H1 (cell line): ENCODE results near the gene MEIOSIN. TPM values are rescaled to one million over a fixed set of nuclear protein-coding genes. Genes with fewer than 3 reads are reported as not detected.

Experiments
- CTCF ChIA-PET: fragments of 300-600 bp; sonication (Branson Sonifier 250); formaldehyde crosslinking; loops from one replicate; lab custom pipeline; 2021; ENCODE audit not compliant: partially characterized antibody; lab: Charles Lee
- POLR2A ChIA-PET: fragments of 300-600 bp; sonication (Branson Sonifier 250); formaldehyde crosslinking; loops from one replicate; lab custom pipeline; 2021; ENCODE audit warnings: inconsistent platforms; ENCODE audit not compliant: partially characterized antibody; lab: Charles Lee
- DNase-seq, 2 experiments: peaks; one replicate each; pipeline versions ENCODE4 v3.0.0 to v3.0.0-alpha.2; 2010 to 2022; ENCODE audit warnings: low spot score in 2 of 2, low read depth in 1 of 2, mixed read lengths in 1 of 2
- FAIRE-seq: peaks from 2 replicates; lab custom pipeline; 2011; peaks lifted over from hg19 to GRCh38; lab: Jason Lieb, UNC
- H2AFZ ChIP-seq: 2 replicates; pipeline ENCODE4 v1.8.1; 2012; ENCODE audit warnings: low read length, inconsistent platforms
- H2AK5ac ChIP-seq: 2 replicates; pipeline ENCODE4 v1.6.1; 2013; ENCODE audit warnings: low read depth, low read length
- H2BK120ac ChIP-seq: replicated peaks from 2 replicates; pipeline ENCODE3; 2013; ENCODE audit warnings: low read depth, low read length, inconsistent platforms
- H2BK12ac ChIP-seq: 2 replicates; pipeline ENCODE4 v1.6.1; 2013; ENCODE audit warnings: low read depth, low read length
- H2BK15ac ChIP-seq: 2 replicates; pipeline ENCODE4 v1.6.1; 2013; ENCODE audit warnings: low read length
- H2BK20ac ChIP-seq: 2 replicates; pipeline ENCODE4 v1.6.1; 2013; ENCODE audit warnings: low read length
- H2BK5ac ChIP-seq: 2 replicates; pipeline ENCODE4 v1.6.1; 2013; ENCODE audit warnings: low read depth, low read length
- H3K14ac ChIP-seq: 2 replicates; pipeline ENCODE4 v1.6.1; 2013; ENCODE audit warnings: inconsistent platforms; ENCODE audit not compliant: insufficient read length
- H3K18ac ChIP-seq: 2 replicates; pipeline ENCODE4 v1.6.1; 2013; ENCODE audit warnings: low read length; ENCODE audit errors: extremely low read depth
- H3K23ac ChIP-seq: 2 replicates; pipeline ENCODE4 v1.6.1; 2013; ENCODE audit warnings: inconsistent platforms; ENCODE audit not compliant: insufficient read length
- H3K23me2 ChIP-seq: 2 replicates; pipeline ENCODE4 v1.6.1; 2013; ENCODE audit warnings: low read depth, low read length
- H3K27ac ChIP-seq: 2 replicates; pipeline ENCODE4 v1.6.1; 2011; ENCODE audit warnings: low read depth, low read length, inconsistent platforms
- H3K27me3 ChIP-seq, 4 experiments: replicated peaks in 1 of 4; 1 replicate in 1 of 4; 2 replicates in 3 of 4; pipeline versions ENCODE4 v1.6.1 to v1.8.1; 2011 to 2013; ENCODE audit warnings: low read length in 3 of 4, mild to moderate bottlenecking in 3 of 4, inconsistent platforms in 2 of 4, mixed read lengths in 2 of 4, moderate library complexity in 1 of 4; ENCODE audit not compliant: control insufficient read depth in 3 of 4, insufficient read depth in 3 of 4; ENCODE audit errors: extremely low read depth in 1 of 4
- H3K36me3 ChIP-seq, 4 experiments: 2 replicates each; pipeline versions ENCODE4 v1.6.1 to v1.8.1; 2011 to 2013; ENCODE audit warnings: mild to moderate bottlenecking in 4 of 4, low read length in 3 of 4, moderate library complexity in 2 of 4, control low read depth in 1 of 4, inconsistent platforms in 1 of 4; ENCODE audit not compliant: insufficient read depth in 4 of 4, control insufficient read depth in 2 of 4
- H3K4ac ChIP-seq: replicated peaks from 2 replicates; pipeline ENCODE3; 2013; ENCODE audit warnings: low read length, low read depth, mixed read lengths, inconsistent platforms; ENCODE audit not compliant: insufficient read length
- H3K4me1 ChIP-seq, 4 experiments: replicated peaks in 1 of 4; 1 replicate in 1 of 4; 2 replicates in 3 of 4; pipeline versions ENCODE4 v1.6.1 to v1.8.1; 2011 to 2013; ENCODE audit warnings: low read length in 3 of 4, inconsistent platforms in 2 of 4, mixed read lengths in 1 of 4; ENCODE audit not compliant: insufficient read depth in 4 of 4, control insufficient read depth in 3 of 4
- H3K4me2 ChIP-seq, 2 experiments: 2 replicates each; pipeline versions ENCODE4 v1.6.1 to v1.8.1; 2011 to 2013; ENCODE audit warnings: low read depth in 2 of 2, low read length in 2 of 2, control low read depth in 1 of 2, inconsistent platforms in 1 of 2, mild to moderate bottlenecking in 1 of 2; ENCODE audit not compliant: insufficient read depth in 1 of 2
- H3K4me3 ChIP-seq, 4 experiments: fragments of 200-600, 300-600 bp in 1 of 4; sonication (generic), shearing (Covaris generic), sonication (Bioruptor Twin) in 1 of 4; 2 replicates each; pipeline versions ENCODE4 v1.5.1 to v1.8.1; 2011 to 2016; ENCODE audit warnings: low read length in 4 of 4, low read depth in 3 of 4, control low read depth in 2 of 4, inconsistent platforms in 2 of 4, mild to moderate bottlenecking in 2 of 4, mixed read lengths in 1 of 4, moderate library complexity in 1 of 4; ENCODE audit not compliant: insufficient read depth in 2 of 4; ENCODE audit errors: extremely low read depth in 1 of 4
- H3K56ac ChIP-seq: replicated peaks from 2 replicates; pipeline ENCODE3; 2013; ENCODE audit warnings: low read depth, mild to moderate bottlenecking, mixed read lengths, low read length, inconsistent platforms; ENCODE audit not compliant: insufficient read length
- H3K79me1 ChIP-seq: 2 replicates; pipeline ENCODE4 v1.6.1; 2013; ENCODE audit warnings: low read depth, low read length, control low read depth
- H3K79me2 ChIP-seq, 2 experiments: 2 replicates each; pipeline versions ENCODE4 v1.6.1 to v1.8.1; 2012 to 2013; ENCODE audit warnings: low read length in 2 of 2, mild to moderate bottlenecking in 2 of 2, inconsistent platforms in 1 of 2; ENCODE audit not compliant: insufficient read depth in 2 of 2, control insufficient read depth in 1 of 2
- H3K9ac ChIP-seq, 4 experiments: replicated peaks in 1 of 4; 1 replicate in 1 of 4; 2 replicates in 3 of 4; pipeline versions ENCODE4 v1.6.1 to v1.8.1; 2011 to 2013; ENCODE audit warnings: low read depth in 3 of 4, low read length in 3 of 4, control low read depth in 2 of 4, mild to moderate bottlenecking in 2 of 4, moderate library complexity in 2 of 4, inconsistent platforms in 1 of 4; ENCODE audit errors: extremely low read depth in 1 of 4
- H3K9me3 ChIP-seq, 2 experiments: 2 replicates each; pipeline versions ENCODE4 v1.6.1 to v1.8.1; 2012 to 2013; ENCODE audit warnings: mild to moderate bottlenecking in 2 of 2, moderate library complexity in 2 of 2, control low read depth in 1 of 2, inconsistent platforms in 1 of 2, low read depth in 1 of 2, low read length in 1 of 2, mixed read lengths in 1 of 2; ENCODE audit not compliant: insufficient read depth in 2 of 2
- H4K20me1 ChIP-seq, 2 experiments: replicated peaks in 1 of 2; 2 replicates each; pipeline versions ENCODE3 to v1.8.1; 2011 to 2013; ENCODE audit warnings: inconsistent platforms in 2 of 2, low read length in 2 of 2, mild to moderate bottlenecking in 1 of 2; ENCODE audit not compliant: insufficient read depth in 2 of 2, control insufficient read depth in 1 of 2
- H4K5ac ChIP-seq: 2 replicates; pipeline ENCODE4 v1.6.1; 2013; ENCODE audit warnings: low read length, low read depth, mixed read lengths, inconsistent platforms; ENCODE audit not compliant: insufficient read length
- H4K8ac ChIP-seq: 2 replicates; pipeline ENCODE4 v1.8.0; 2013; ENCODE audit warnings: mild to moderate bottlenecking, moderate library complexity, low read length, inconsistent platforms; ENCODE audit not compliant: insufficient read depth; ENCODE audit errors: extremely low read depth
- H4K91ac ChIP-seq: replicated peaks from 2 replicates; pipeline ENCODE3; 2013; ENCODE audit warnings: low read length, mixed read lengths, inconsistent platforms; ENCODE audit not compliant: insufficient read length
- BCL11A ChIP-seq, 2 experiments: IDR thresholded peaks; one replicate each; pipeline ENCODE4 v1.6.1; 2011; ENCODE audit warnings: low read depth in 2 of 2, low read length in 2 of 2, mild to moderate bottlenecking in 2 of 2
- CBX5 ChIP-seq: fragments of 300-800, 300-1000 bp; sonication (generic); IDR thresholded peaks from 2 replicates; pipeline ENCODE4 v1.7.1; 2016; ENCODE audit warnings: antibody characterized with exemption, low read length, low read depth
- CEBPB ChIP-seq: IDR thresholded peaks from 2 replicates; pipeline ENCODE4 v1.6.1; 2012; ENCODE audit warnings: low read depth, low read length
- CHD1 ChIP-seq: IDR thresholded peaks from 2 replicates; pipeline ENCODE4 v1.6.1; 2012; ENCODE audit warnings: low read depth, low read length, improper control_type of control experiment
- CREB1 ChIP-seq: IDR thresholded peaks from 2 replicates; pipeline ENCODE4 v1.6.1; 2012; ENCODE audit warnings: inconsistent platforms
- EZH2 ChIP-seq: fragments of 200-600 bp; sonication (generic); IDR thresholded peaks from 2 replicates; pipeline ENCODE4 v1.7.1; 2012; ENCODE audit warnings: low read depth, mild to moderate bottlenecking, moderate library complexity, low read length, inconsistent platforms; ENCODE audit not compliant: severe bottlenecking
- KDM5A ChIP-seq: fragments of 200-600 bp; IDR thresholded peaks from 2 replicates; pipeline ENCODE4 v1.7.1; 2012; ENCODE audit warnings: mild to moderate bottlenecking, low read length, inconsistent platforms, mixed read lengths
- MAFK ChIP-seq: IDR thresholded peaks from 2 replicates; pipeline ENCODE4 v1.6.1; 2012; ENCODE audit warnings: low read depth, mild to moderate bottlenecking, improper control_type of control experiment, low read length
- NRF1 ChIP-seq: IDR thresholded peaks from 2 replicates; pipeline ENCODE4 v1.6.1; 2011; ENCODE audit warnings: mild to moderate bottlenecking, low read depth, low read length, improper control_type of control experiment
- PHF8 ChIP-seq: fragments of 200-600 bp; sonication (generic); conservative IDR thresholded peaks from 2 replicates; pipeline ENCODE4 v1.7.1; 2012; ENCODE audit warnings: low read depth, mild to moderate bottlenecking, inconsistent platforms, low read length, moderate library complexity
- SIRT6 ChIP-seq: IDR thresholded peaks from one replicate; pipeline ENCODE4 v1.7.1; 2012; ENCODE audit warnings: low read length, inconsistent platforms
- SP2 ChIP-seq: IDR thresholded peaks from 2 replicates; pipeline ENCODE4 v1.6.1; 2012; ENCODE audit warnings: mild to moderate bottlenecking, low read length, inconsistent platforms
- SUZ12 ChIP-seq: fragments of 200-600 bp; sonication (generic); IDR thresholded peaks from 2 replicates; pipeline ENCODE4 v1.6.1; 2012; ENCODE audit warnings: mild to moderate bottlenecking, inconsistent platforms, low read length, moderate library complexity, mixed read lengths
- YY1 ChIP-seq: IDR thresholded peaks from 2 replicates; pipeline ENCODE4 v1.6.1; 2011; ENCODE audit warnings: low read depth, mild to moderate bottlenecking, low read length
- WGBS, 2 experiments: shearing (Covaris generic) in 1 of 2; methylation state at CpG; one replicate each; pipeline versions ENCODE4 v1.1.6 to v1.1.7; 2013 to 2015; ENCODE audit warnings: low lambda C conversion rate in 2 of 2, mixed read lengths in 2 of 2, inconsistent platforms in 1 of 2, low coverage in 1 of 2, missing lambda C conversion rate in 1 of 2; ENCODE audit not compliant: insufficient replicate concordance in 2 of 2, insufficient coverage in 1 of 2, insufficient read length in 1 of 2; ENCODE audit errors: extremely low coverage in 1 of 2, missing lambda C conversion rate in 1 of 2; 5-methylcytosine and 5-hydroxymethylcytosine counted together
- polyA plus RNA-seq, 7 experiments: library from polyadenylated mRNA; depleted of rRNA in 3 of 7; stranded (reverse) in 5 of 7; unstranded in 2 of 7; fragments of >200 nt in 5 of 7; fragments of 200-250 nt in 2 of 7; gene quantifications; 1 replicate in 5 of 7; 2 replicates in 1 of 7; 4 replicates in 1 of 7; pipeline versions ENCODE4 v1.2.1 to v1.2.3, GENCODE V29; 2011 to 2013; ENCODE audit warnings: missing spikeins in 2 of 7, mixed read lengths in 2 of 7
- total RNA-seq: library from RNA; stranded (reverse); fragmentation: NEBNext Ultra II Directional; extraction: Animal tissue kit (Norgen Biotek cat#: 25700); gene quantifications from 2 replicates; pipeline ENCODE4 v1.2.1, GENCODE V29; 2021

The MEIOSIN gene
- total and polyA plus RNA-seq, 2 of the 8 experiments (the other 6 are each of a cell fraction or from before 2014, with no cell fraction given) = 0.11 TPM; not detected in 1

DNA sequence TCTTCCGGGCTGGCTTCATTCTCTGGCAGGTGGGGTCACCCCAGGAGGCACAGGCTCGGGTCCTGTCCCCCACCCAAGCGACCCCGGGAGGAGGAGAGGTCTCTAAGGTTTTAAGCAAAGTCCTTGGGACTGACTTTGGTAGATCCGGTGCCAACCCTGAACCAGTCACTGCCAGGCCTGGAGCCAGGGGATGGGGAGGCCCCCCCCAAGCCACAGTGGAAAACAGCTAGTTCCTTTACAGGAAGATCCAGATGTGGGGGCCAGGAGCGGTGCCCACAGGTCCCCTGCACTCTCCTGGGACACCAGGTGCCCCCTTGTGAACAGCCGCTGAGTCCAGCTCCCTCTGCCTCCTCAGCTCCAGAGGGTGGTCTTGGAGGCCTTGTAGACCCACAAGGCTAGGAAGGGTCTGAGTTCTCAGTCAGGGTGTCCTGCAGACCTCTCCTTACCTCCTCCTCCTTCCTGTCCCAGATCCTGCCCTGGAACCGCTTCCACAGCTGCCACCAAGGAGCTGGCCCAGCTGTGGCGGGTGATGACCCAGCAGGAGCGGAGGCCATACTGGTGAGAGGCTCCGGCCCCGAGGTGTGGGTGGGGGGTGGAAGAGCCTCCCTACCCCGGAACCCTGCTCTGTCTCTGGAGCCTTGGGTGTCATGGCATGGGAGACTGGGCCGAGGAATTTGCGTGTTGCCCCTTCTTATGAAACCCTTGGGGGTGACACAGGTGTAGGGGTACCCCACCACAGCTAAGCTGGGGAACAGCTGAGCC is 29.8 kb downstream of the MEIOSIN start:
- Histone ChIP-seq H3K79me2 (no peaks in the 10 kb centered on the region), H2BK20ac (no peak overlapping the region), H3K36me3 (no peaks in the 10 kb centered on the region), H3K23ac (no peak overlapping the region), H4K20me1 (peaks cover 0 to 3% of the 10 kb centered on the region in 2 experiments), H3K79me1 (no peaks in the 10 kb centered on the region), H3K27ac (no peak overlapping the region), H3K9ac (no peak overlapping the region), H2BK5ac (no peak overlapping the region), H3K18ac (peak overlapping the region; percentile 22; the same call in 1 of the 2 replicates), H2AFZ (no peak overlapping the region), H3K56ac (no peak overlapping the region), H3K4ac (no peak overlapping the region), H2BK120ac (no peak overlapping the region), H4K91ac (no peak overlapping the region), H3K27me3 (peaks cover 0 to 2% (median 1%) of the 10 kb centered on the region in 4 experiments; a peak in 1 of 7 replicates), H4K5ac (peak overlapping the region; percentile 15), H3K14ac (no peak overlapping the region), H3K23me2 (peaks cover 8% of the 10 kb centered on the region; the same call in 1 of the 2 replicates), H3K9me3 (no peaks in the 10 kb centered on the region), H3K4me2 (no peak overlapping the region), H2BK12ac (peak overlapping the region; percentile 45; the same call in 1 of the 2 replicates), H2AK5ac (no peak overlapping the region), H2BK15ac (peak overlapping the region; percentile 74; the same call in 1 of the 2 replicates), H3K4me1 (peaks cover 7 to 37% (median 26%) of the 10 kb centered on the region in 4 experiments), H4K8ac (no peak overlapping the region), H3K4me3 (no peak overlapping the region)
- DNase-seq (no peak), FAIRE-seq (no peak)
- WGBS, 2 experiments = 92% methylated on average over 14 of the region's 15 CpGs; no CpG with 5 or more reads in 1 of the 2 experiments
- ChIA-PET CTCF (interaction anchor here (0.7 to 3.2 kb wide), 5 partner anchors 8 to 114 kb away, joined by 3 to 14 read pairs (median 3); no protein-coding TSS in a partner anchor), POLR2A (interaction anchor here (0.9 to 16.2 kb wide), 8 partner anchors 9 to 58 kb away, joined by 3 to 284 read pairs (median 4); partner anchors contain the start of genes DMWD, FBXO46 and MEIOSIN)
- TF ChIP-seq SP2 (no peak), CEBPB (no peak), NRF1 (no peak), YY1 (no peak), SUZ12 (no peak), BCL11A (IDR thresholded peaks at IDR 0.05; ENCODE audit: low read depth in 2 of 2, low read length in 2 of 2) (no peak), CHD1 (no peak), KDM5A (no peak), EZH2 (no peak), SIRT6 (no peak), CREB1 (no peak), MAFK (no peak), CBX5 (no peak), PHF8 (no peak)
